HG03558 (cell line): ENCODE data around the gene TANC1.

Experiments used
- ATAC-seq: cut with Tn5 transposase; IDR thresholded peaks from one replicate; pipeline ENCODE4 v1.9.1; 2021; ENCODE audit warnings: moderate number of reproducible peaks; ENCODE audit not compliant: unreplicated experiment; ENCODE audit errors: extremely low read depth

The TANC1 gene

GRCh38 chr2:159204381-159205144 is 236.1 kb downstream of the TANC1 start:
- ATAC-seq, result no peak

- no peak for ATAC-seq
Measured at GRCh38 chr2:159206736-159207380, 238.4 kb downstream of the TANC1 start.

- ATAC-seq, result no peak
Measured at GRCh38 chr2:159208438-159208837, 240.0 kb downstream of the TANC1 start.

- ATAC-seq, result no peak
Measured at GRCh38 chr2:159209341-159210306, 241.2 kb downstream of the TANC1 start.

GRCh38 chr2:159211447-159212396 is 243.3 kb downstream of the TANC1 start:
- no peak for ATAC-seq

- ATAC-seq, result no peak
Measured at GRCh38 chr2:159213296-159213695, 244.9 kb downstream of the TANC1 start.

- ATAC-seq, result no peak
Measured at GRCh38 chr2:159214325-159214865, 246.0 kb downstream of the TANC1 start.

GRCh38 chr2:159215116-159215515 is 246.7 kb downstream of the TANC1 start:
- ATAC-seq, result no peak

- no peak for ATAC-seq
Measured at GRCh38 chr2:159217676-159218075, 249.2 kb downstream of the TANC1 start.

GRCh38 chr2:159218389-159218788 is 249.9 kb downstream of the TANC1 start:
- no peak for ATAC-seq

- no peak for ATAC-seq
Measured at GRCh38 chr2:159219394-159219998, 251.1 kb downstream of the TANC1 start.

GRCh38 chr2:159224061-159224813 is 255.8 kb downstream of the TANC1 start:
- ATAC-seq, result no peak

GRCh38 chr2:159225025-159226016 is 256.9 kb downstream of the TANC1 start:
- no peak for ATAC-seq

- ATAC-seq, result no peak
Measured at GRCh38 chr2:159226059-159226461, 257.6 kb downstream of the TANC1 start.

GRCh38 chr2:159226608-159227385 is 258.4 kb downstream of the TANC1 start:
- ATAC-seq, result no peak

- no peak for ATAC-seq
Measured at GRCh38 chr2:159227467-159227866, 259.0 kb downstream of the TANC1 start.
